Skeletal muscle tissue (tissue), 4 donors: ENCODE measurements around the gene WT1. TPM values are rescaled to one million over a fixed set of nuclear protein-coding genes. Genes with fewer than 3 reads are reported as not detected.

Experiments used
- H3K27ac ChIP-seq: one replicate; pipeline ENCODE4 v1.7.0; 2013; ENCODE audit warnings: mild to moderate bottlenecking, low read depth, low read length, inconsistent platforms
- H3K27me3 ChIP-seq, 3 donors: one replicate each; pipeline ENCODE4 v1.7.0; 2013; ENCODE audit warnings: low read length in 3 of 3; ENCODE audit not compliant: control insufficient read depth in 3 of 3, insufficient read depth in 3 of 3
- H3K36me3 ChIP-seq, 3 donors: one replicate each; pipeline ENCODE4 v1.7.0; 2013; ENCODE audit warnings: low read length in 3 of 3; ENCODE audit not compliant: control insufficient read depth in 3 of 3, insufficient read depth in 3 of 3
- H3K4me1 ChIP-seq, 3 donors: one replicate each; pipeline ENCODE4 v1.7.0; 2013; ENCODE audit warnings: low read length in 3 of 3, mild to moderate bottlenecking in 3 of 3; ENCODE audit not compliant: control insufficient read depth in 3 of 3, insufficient read depth in 3 of 3
- H3K4me3 ChIP-seq, 3 donors: one replicate each; pipeline ENCODE4 v1.7.0; 2013; ENCODE audit warnings: low read length in 3 of 3
- H3K9ac ChIP-seq, 3 donors: one replicate each; pipeline ENCODE4 v1.7.0; 2013; ENCODE audit warnings: low read length in 3 of 3, mild to moderate bottlenecking in 3 of 3, moderate library complexity in 2 of 3, low read depth in 1 of 3
- H3K9me3 ChIP-seq, 3 donors: one replicate each; pipeline ENCODE4 v1.7.0; 2013; ENCODE audit warnings: low read length in 3 of 3; ENCODE audit not compliant: control insufficient read depth in 3 of 3
- total RNA-seq: library from RNA; depleted of rRNA; stranded (reverse); fragments of >200 nt; gene quantifications from one replicate; pipeline ENCODE4 v1.2.3, GENCODE V29; 2014
- donor health status: Osteomylitis.

The WT1 gene
- total RNA-seq, 1 donor from 2014 or later = not detected

GRCh38 chr11:32433914-32434355 is 1.4 kb downstream of the WT1 start:
- peaks cover 89 to 93% (median 89%) of the 10 kb centered on the region in 3 donors for H3K27me3 ChIP-seq

DNA sequence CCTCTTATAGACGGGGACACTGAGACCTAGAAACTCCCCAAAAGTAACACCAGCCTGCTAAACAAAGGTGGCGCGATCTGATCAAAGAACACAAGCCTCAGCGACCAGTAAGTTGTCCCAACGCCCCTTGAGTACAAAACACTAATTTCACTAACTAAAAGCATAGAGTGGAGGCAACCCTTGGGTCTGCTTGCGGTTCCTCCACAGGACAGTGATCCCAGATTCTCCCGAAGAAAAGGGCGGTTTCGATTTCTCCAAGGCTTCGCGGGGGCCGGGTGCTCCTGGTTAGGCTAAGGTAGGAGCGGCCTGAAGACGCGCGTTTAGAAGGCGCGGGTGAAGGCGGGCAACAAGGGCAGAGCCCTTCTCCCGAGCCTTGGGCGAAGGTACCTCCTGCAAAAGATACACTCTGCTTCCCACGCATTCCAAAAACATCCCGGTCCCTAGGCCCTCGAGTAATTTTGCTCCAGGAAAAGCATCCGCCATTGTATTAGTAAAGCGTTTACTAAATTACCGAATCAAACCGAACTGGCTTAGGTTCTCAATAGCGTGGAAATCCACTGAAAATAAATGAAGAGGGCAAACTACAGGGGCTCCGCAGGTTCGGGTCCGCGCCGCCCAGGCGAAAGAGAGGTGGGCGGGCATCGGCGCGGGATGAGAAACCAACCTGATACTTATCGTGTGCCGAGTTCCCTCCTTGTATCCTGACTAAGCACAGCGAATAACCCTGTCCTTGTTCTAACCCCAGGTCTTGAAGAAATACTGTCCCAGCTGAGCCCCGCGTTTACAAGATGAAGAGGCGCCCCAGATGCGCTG is 2.0 kb downstream of the WT1 start:
- Histone ChIP-seq H3K4me1 (peaks cover 3 to 15% (median 5%) of the 10 kb centered on the region in 3 donors), H3K4me3 (peak overlapping the region in 2 of 3 donors; percentile 14 to 45), H3K9ac (no peak overlapping the region), H3K27ac (no peak overlapping the region), H3K27me3 (peaks cover 88 to 93% (median 89%) of the 10 kb centered on the region in 3 donors), H3K36me3 (no peaks in the 10 kb centered on the region), H3K9me3 (no peaks in the 10 kb centered on the region)

More at GRCh38 chr11:32433914-32434355, 1.4 kb downstream of the WT1 start:
- Histone ChIP-seq H3K9me3 (no peaks in the 10 kb centered on the region), H3K4me3 (peak overlapping the region in 2 of 3 donors; percentile 14 to 45), H3K27ac (no peak overlapping the region), H3K9ac (no peak overlapping the region), H3K36me3 (no peaks in the 10 kb centered on the region), H3K4me1 (peaks cover 4 to 19% (median 5%) of the 10 kb centered on the region in 3 donors)

DNA sequence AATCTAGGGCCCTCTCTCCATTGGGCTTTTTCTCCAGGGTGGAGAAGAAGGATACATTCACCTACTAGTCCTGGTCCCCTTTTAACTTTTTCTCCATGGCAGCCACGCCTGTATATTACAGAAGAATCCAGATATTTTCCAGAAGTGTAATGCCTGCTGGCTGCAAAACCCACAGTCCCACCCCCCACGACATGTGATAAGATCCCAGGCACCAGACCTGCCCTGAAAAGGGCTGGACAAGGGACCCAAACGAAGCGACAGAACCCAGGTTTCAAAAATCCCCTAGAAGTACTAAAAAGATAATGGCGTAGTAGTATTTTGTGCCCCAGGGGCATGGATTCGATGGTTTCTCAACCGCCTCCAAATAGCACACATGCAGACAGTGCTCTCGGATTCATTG is 2.8 kb downstream of the WT1 start:
- H3K4me3 ChIP-seq = no peak overlapping the region
- H3K27me3 ChIP-seq = peaks cover 88 to 93% (median 88%) of the 10 kb centered on the region in 3 donors
- no peak overlapping the region for H3K9ac ChIP-seq
- no peaks in the 10 kb centered on the region for H3K9me3 ChIP-seq
- peaks cover 3 to 15% (median 5%) of the 10 kb centered on the region in 3 donors for H3K4me1 ChIP-seq
- H3K36me3 ChIP-seq = no peaks in the 10 kb centered on the region
- H3K27ac ChIP-seq = no peak overlapping the region

DNA sequence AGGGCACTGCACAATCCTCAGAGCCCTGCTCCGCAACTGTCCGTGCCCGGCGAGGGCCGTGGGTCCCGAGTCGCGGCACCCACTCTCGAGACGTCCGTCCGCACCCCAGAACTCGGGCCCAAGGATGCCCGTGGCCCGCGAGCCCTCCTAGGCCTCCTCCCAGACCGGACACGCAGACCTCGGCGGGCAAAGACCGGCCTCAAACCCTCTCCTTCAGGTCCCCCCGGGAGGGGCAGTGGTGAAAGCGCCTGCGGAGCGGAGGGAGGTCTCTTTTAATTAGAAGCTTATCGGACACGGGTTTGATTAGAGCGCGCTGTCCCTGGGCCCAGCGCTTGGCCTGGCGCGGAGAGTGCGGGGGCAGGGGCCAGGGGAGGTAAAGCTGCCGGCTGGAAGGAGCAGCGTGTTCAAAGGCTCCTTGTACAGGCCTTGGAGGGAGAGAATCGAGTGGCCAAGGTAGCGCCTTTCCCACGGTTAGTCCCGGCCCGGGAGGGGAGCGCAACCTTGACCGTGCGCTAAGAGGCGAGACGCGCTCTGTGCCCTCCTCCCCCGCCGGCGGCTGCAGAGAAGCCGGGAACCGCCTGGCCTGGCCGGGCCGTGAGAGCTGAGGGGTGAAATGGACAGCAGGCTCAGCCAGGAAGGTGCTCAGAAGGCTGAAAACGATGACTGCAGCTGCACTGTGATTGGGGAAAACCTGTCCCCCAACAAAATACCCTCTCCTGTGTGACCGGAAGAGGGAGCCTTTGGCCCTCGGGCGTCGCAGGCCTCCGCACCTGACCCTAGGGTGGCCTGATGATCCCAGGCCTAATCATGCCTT is 4.6 kb downstream of the WT1 start:
- no peaks in the 10 kb centered on the region for H3K36me3 ChIP-seq
- H3K4me1 ChIP-seq = peaks cover 3 to 13% (median 4%) of the 10 kb centered on the region in 3 donors
- peaks cover 78 to 91% (median 86%) of the 10 kb centered on the region in 3 donors for H3K27me3 ChIP-seq
- no peak overlapping the region for H3K27ac ChIP-seq
- no peaks in the 10 kb centered on the region for H3K9me3 ChIP-seq
- H3K4me3 ChIP-seq = no peak overlapping the region
- H3K9ac ChIP-seq = no peak overlapping the region

- Histone ChIP-seq H3K27me3 (peaks cover 81 to 89% (median 82%) of the 10 kb centered on the region in 3 donors), H3K9ac (no peak overlapping the region), H3K36me3 (no peaks in the 10 kb centered on the region), H3K4me1 (peaks cover 0 to 10% (median 3%) of the 10 kb centered on the region in 3 donors), H3K4me3 (no peak overlapping the region), H3K9me3 (no peaks in the 10 kb centered on the region), H3K27ac (no peak overlapping the region)
Measured at GRCh38 chr11:32429477-32429876, 5.9 kb downstream of the WT1 start.

- Histone ChIP-seq H3K36me3 (no peaks in the 10 kb centered on the region), H3K9ac (no peak overlapping the region), H3K4me3 (no peak overlapping the region), H3K4me1 (peaks cover 0 to 4% (median under 1%) of the 10 kb centered on the region in 3 donors), H3K27ac (no peak overlapping the region), H3K27me3 (peaks cover 74 to 87% (median 80%) of the 10 kb centered on the region in 3 donors), H3K9me3 (no peaks in the 10 kb centered on the region)
Measured at GRCh38 chr11:32428665-32429303, 6.6 kb downstream of the WT1 start.

DNA sequence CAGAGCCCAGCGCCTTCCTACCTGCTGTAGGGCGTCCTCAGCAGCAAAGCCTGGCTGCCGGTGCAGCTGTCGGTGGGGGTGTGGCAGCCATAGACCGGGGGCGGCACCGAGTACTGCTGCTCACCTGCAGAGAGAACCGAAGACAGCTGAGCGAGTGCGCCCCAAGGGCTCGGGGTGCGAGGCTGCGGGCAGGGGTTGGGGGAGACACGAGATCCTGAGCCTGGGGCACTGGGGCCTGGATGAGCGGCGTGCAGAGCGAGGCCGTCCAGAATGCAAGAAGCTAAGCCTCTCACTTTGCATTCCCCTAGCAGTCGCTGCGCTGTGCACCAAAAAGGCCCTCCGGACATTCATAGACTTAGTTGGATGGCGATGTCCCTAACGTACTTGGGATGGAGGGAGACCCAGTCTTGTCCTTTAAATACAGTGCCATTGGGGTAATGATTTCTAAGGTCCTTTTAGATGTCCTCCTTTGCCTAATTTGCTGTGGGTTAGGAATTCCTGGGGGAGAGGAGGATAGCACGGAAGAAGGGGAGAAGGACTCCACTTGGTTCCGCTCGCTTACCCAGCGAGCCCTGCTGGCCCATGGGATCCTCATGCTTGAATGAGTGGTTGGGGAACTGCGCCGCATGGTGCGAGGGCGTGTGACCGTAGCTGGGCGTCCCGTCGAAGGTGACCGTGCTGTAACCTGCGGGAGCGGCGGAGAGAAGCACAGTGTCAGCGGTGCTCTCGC is 7.2 kb downstream of the WT1 start:
- Histone ChIP-seq H3K27ac (no peak overlapping the region), H3K27me3 (peaks cover 67 to 81% (median 73%) of the 10 kb centered on the region in 3 donors), H3K4me3 (no peak overlapping the region)

GRCh38 chr11:32427616-32427934 is 7.8 kb downstream of the WT1 start:
- Histone ChIP-seq H3K4me3 (no peak overlapping the region), H3K27ac (no peak overlapping the region), H3K4me1 (no peaks in the 10 kb centered on the region), H3K27me3 (peaks cover 62 to 75% (median 68%) of the 10 kb centered on the region in 3 donors), H3K36me3 (no peaks in the 10 kb centered on the region), H3K9ac (no peak overlapping the region), H3K9me3 (no peaks in the 10 kb centered on the region)

More for the DNA sequence above, 7.2 kb downstream of the WT1 start:
- Histone ChIP-seq H3K36me3 (no peaks in the 10 kb centered on the region), H3K9me3 (no peaks in the 10 kb centered on the region), H3K4me1 (no peaks in the 10 kb centered on the region), H3K9ac (no peak overlapping the region)

DNA sequence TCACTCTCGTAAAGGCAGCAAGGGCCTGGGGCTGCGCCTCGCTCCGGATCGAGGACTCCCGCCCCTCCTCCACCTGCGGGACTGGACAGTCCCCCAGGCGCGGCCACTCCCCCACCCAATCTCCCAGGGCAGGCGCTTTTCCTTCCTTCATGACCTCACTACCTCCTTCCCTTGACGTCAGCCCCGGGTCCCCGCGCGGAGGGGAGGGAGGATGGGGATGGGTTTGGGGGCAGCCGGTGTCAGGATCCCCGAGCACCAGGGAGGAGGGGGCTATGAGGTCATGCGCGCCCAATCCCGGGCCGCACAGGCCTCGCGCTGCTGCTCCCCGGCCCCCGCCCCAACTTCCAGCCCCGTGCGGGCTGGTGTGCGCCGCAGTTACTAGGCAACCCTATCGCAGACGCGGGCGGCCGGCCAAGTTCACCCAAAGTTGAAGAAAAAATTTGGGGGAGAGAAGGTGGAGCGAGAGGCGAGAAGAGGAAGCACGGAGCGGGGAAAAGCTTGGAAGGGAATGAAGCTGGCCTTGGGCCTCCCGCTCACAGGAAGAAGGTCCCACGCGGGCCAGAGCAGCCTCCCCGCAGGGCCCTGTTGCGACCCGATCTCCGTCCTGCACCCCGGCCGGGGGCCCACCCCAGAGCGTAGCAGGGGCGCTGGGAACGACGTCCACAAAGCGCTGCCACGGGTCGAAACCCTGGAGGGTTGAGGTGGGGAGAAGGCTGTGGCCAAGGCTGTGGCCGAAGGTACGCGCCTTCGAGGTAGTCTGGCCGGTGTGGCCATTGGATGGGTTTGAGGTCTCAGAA is 8.3 kb downstream of the WT1 start:
- Histone ChIP-seq H3K9me3 (no peaks in the 10 kb centered on the region), H3K27ac (no peak overlapping the region), H3K9ac (no peak overlapping the region), H3K36me3 (no peaks in the 10 kb centered on the region), H3K27me3 (peaks cover 60 to 70% (median 65%) of the 10 kb centered on the region in 3 donors), H3K4me3 (no peak overlapping the region), H3K4me1 (no peaks in the 10 kb centered on the region)
